Endothelial cell of hepatic sinusoid (primary cell): ENCODE data around the gene MARK2.
"Not testable (repeated sequence)": the region's sequence is repeated elsewhere in the genome, so short reads cannot be mapped to it uniquely, and the experiment has no call there.

Experiments used
- in situ Hi-C: cut with HindIII; loops from 2 replicates; pipeline ENCODE4 v1.10.0; 2017; ENCODE audit warnings: low sequenced_read_pairs

Gene MARK2

GRCh38 chr11:63849691-63850090, 10.8 kb downstream of the MARK2 start:
- in situ Hi-C loops = no loop called here

GRCh38 chr11:63850920-63851319, 12.0 kb downstream of the MARK2 start:
- in situ Hi-C loops = no loop called here

GRCh38 chr11:63851364-63851763, 12.5 kb downstream of the MARK2 start:
- in situ Hi-C loops = no loop called here

DNA sequence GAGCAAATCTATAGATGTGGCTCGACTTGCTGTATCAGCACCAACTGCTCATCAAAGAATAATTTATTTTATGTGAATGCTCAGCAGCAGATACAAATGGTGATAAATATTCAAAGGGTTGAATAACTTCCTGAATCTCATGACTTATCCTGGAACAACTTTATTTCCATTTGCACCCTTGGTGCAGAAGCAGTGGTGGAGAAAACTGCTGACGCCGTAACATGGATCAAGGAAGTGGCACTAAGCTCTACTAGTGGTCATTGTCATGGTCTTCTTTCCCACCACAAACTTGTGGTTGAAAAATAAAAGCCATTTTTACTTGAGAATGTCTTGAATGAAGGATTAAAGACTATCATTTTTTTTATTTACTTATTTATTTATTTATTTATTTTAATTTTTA, 14.6 kb downstream of the MARK2 start:
- in situ Hi-C loops = no loop called here

GRCh38 chr11:63854696-63855095, 15.8 kb downstream of the MARK2 start:
- in situ Hi-C loops = no loop called here

- in situ Hi-C loops = no loop called here
These were observed 17.1 kb downstream of the MARK2 start for GRCh38 chr11:63855975-63856374.

- in situ Hi-C loops = no loop called here
These were observed 20.0 kb downstream of the MARK2 start for GRCh38 chr11:63858628-63859550.

DNA sequence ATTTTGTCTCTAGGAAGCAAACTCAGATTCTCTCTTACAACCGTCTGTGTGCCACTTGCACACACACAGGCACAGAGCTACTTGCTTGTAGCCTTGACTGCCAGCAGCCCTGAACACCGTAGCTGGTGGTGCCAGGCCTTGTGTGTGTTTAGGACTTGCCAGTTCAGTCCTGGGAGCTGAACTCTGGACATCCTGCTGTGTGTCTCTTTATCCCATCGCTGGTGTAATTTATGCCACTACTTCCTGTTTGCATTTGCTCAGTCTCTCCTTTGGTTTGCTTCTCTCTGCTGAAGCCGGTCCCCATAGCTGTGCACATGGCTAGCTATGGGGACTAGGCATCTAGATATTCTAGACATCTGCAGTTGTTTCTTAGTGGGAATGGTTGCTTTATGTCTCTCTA, 24.0 kb downstream of the MARK2 start:
- in situ Hi-C loops = no loop called here

GRCh38 chr11:63863620-63864019, 24.7 kb downstream of the MARK2 start:
- in situ Hi-C loops = not testable (repeated sequence)

GRCh38 chr11:63866211-63866610, 27.3 kb downstream of the MARK2 start:
- in situ Hi-C loops = no loop called here

DNA sequence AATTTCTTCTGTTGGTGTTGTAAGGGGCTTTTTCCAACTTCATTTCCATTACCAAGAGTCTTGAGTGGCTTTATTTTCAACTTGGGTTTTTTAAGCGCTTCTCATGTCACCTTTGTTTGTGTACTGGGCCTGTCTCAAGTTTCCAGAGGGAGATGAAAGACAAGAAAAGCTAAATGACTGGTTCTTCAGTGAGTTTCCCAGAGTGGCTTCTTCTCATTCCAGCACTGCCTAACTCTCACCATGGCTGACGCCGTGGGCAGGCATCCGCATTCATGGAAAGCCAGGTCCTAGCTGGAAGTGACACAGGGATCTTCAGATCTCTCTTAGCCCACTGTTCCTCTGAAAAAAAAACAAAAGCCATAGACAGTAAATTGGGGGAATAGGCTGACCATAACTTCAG, 28.6 kb downstream of the MARK2 start:
- in situ Hi-C loops = no loop called here

- in situ Hi-C loops = no loop called here
These were observed 29.6 kb downstream of the MARK2 start for GRCh38 chr11:63868399-63869064.

GRCh38 chr11:63869171-63869591, 30.3 kb downstream of the MARK2 start:
- in situ Hi-C loops = no loop called here

DNA sequence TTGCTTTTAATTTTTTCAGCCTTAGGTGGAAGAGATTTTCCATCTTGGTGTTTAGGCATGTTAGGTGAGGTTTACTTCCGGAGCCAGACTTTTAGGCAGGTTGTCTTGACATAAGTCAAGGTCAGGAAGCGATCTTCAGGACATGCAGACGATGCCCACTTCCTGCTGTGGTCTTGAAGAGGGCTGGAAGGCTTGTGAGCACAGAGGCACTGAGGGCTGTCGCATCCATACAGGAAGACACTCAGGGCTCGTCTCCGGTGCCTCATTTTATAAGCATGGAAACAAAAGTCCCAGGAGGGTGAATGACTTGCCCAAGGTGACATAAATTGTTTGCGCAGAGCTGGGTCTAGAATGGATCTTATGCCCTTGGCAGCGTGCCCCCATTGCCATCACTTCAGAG, 30.8 kb downstream of the MARK2 start:
- in situ Hi-C loops = no loop called here

GRCh38 chr11:63870351-63871140, 31.6 kb downstream of the MARK2 start:
- in situ Hi-C loops = no loop called here

DNA sequence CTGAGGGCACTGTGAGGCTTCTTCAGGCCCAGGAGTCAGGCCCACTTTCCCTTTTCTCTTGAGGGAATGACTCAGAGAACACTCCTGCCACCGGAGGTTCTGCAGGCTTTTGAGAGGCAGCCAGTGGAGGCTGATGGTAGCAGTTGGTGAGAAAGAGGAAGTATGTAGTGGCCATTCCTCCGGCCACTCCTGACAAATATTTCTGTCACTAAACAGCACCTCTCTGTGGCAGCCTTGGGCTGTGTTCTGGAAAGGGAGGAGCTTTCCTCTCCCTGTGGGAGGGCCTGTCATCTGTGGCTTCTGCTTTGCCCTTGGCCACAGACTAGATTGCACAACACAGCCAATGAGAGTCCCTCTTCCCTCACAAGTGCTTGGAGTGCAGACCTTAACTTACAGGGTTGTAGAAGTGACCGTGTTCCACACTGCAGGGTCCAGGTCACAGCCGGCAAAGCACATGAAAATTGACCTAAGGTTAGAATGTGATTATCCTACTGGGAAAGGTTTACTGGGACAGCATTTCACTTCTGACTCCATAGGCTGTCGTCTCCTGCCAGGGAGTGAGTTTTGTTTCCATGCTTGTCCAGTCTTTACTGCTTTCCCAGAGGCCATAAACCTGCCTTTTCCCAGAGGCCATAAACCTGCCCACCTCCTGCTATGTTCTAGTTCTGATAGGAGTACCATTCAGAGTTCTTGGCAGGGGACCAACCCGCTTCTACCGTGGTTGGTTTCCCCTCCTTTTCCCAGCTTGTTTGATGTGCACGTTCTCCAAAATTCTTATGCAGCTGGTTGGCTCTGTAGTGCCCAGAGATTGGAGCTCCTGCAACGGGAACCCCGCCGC, 33.3 kb downstream of the MARK2 start:
- in situ Hi-C loops = no loop called here

GRCh38 chr11:63872800-63873197, 33.9 kb downstream of the MARK2 start:
- in situ Hi-C loops = no loop called here

DNA sequence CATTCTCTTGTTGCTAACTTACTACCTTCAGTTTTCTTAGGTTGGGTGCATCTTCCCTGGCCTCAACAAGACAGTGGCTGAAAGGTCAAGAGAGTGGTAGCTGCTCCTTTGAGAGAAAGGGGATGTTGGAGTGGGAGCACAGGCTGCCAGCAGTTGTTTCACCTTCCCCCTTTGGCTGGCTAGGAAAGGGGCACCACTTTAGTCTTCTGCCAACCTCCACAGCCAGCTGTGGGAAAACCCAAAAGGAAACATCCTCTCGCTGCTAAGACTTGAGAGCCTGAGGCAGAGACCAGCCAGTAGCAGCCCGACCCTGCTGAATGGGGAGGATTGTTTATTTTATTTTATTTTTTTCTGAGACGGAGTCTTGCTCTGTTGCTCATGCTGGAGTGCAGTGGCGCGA, 34.4 kb downstream of the MARK2 start:
- in situ Hi-C loops = no loop called here

GRCh38 chr11:63874511-63874910, 35.6 kb downstream of the MARK2 start:
- in situ Hi-C loops = no loop called here

DNA sequence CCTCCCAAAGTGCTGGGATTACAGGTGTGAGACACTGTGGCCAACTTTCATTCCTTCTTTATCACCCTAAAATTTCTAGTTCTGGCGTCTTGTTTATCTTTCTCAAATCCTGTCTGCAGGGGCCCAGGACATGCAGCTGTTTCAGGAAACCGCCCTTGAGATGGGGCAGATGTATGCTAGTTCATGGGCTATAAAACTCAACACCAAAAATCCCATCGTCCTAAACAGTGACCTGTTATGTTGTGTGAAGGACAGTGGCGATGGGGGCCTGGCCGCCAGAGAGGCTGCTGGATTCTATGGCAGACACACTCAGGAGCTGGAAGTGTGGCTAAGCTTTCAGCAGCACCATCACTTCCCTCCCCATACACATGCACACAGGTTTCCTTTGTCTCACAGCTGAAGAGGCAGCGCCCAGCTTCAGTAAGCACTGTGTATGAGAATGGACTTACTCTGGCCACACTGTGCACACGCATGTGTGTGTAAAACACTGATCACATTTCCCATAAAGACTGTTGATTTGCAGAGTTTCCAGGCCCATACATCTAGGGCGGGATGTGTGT, 36.7 kb downstream of the MARK2 start:
- in situ Hi-C loops = no loop called here
